ENCODE results near the gene MYOM1.
"Not testable (repeated sequence)": the region's sequence is repeated elsewhere in the genome, so short reads cannot be mapped to it uniquely, and the experiment has no call there.

Gene MYOM1

DNA sequence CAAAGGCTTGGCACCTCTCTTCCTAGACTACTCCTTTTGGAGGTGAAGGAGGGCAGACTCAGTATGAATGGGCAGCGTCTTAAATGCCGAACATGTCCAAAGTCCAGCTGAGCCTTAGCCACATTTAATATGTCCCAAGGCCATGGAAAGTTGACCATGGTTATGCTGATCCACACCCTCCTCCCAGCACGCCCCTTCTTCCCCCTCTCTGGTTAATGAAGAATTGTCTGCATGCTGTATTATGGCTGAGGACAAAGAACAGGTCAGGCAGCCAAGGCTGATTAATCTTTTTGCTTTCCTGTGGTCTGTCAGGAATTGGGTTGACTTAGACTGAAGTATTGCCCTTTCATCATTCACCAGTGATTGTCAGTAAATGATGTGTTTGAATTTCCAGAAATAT is 5.8 kb upstream of the MYOM1 start:
- TF ChIP-seq, protein P1, sequence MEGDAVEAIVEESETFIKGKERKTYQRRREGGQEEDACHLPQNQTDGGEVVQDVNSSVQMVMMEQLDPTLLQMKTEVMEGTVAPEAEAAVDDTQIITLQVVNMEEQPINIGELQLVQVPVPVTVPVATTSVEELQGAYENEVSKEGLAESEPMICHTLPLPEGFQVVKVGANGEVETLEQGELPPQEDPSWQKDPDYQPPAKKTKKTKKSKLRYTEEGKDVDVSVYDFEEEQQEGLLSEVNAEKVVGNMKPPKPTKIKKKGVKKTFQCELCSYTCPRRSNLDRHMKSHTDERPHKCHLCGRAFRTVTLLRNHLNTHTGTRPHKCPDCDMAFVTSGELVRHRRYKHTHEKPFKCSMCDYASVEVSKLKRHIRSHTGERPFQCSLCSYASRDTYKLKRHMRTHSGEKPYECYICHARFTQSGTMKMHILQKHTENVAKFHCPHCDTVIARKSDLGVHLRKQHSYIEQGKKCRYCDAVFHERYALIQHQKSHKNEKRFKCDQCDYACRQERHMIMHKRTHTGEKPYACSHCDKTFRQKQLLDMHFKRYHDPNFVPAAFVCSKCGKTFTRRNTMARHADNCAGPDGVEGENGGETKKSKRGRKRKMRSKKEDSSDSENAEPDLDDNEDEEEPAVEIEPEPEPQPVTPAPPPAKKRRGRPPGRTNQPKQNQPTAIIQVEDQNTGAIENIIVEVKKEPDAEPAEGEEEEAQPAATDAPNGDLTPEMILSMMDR (conservative IDR thresholded peaks at IDR 0.05), result no peak
- H3K27ac ChIP-seq, result no peak overlapping the region

DNA sequence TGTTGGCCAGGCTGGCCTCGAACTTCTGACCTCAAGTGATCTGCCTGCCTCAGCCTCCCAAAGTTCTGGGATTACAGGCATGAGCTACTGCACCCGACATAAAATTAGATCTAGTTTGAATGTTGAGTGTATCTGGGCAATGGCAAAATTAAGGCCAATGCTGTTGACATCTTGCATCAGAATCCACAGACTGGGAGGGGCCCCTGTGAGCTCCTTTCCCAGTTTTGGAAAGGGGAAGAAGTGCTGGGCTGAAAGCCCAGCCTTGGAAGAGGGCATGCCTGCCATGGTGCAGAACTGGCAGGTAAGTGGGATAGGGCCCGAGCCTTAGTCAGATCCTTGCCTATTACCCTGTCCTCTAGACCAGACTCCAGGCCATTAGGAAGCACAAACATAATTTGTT is 4.5 kb upstream of the MYOM1 start:
- no peak overlapping the region for H3K27ac ChIP-seq
- TF ChIP-seq, protein P1 (conservative IDR thresholded peaks at IDR 0.05), result no peak
- no peak for TF ChIP-seq ZFX (IDR thresholded peaks at IDR 0.05)

DNA sequence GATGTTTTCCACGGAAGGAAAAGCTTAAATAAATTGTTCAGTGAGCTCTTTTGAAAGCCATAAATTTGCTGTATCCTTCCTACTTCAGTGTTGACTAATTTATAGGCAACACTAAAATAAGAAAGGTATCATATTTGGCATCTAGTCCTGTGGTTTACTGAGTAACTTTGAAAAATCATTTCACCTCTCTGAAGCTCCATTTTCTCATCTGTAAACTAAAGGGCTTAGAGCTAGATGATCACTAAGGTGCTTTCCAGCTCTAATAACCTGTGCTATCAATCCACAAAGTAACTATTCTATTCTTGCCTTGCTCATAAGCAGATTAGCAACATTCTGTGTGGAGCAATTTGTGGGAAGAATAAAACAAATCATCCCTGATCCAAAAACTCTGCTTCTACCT is 3.6 kb upstream of the MYOM1 start:
- TF ChIP-seq, protein P1 (conservative IDR thresholded peaks at IDR 0.05), result no peak
- TF ChIP-seq ZFX (IDR thresholded peaks at IDR 0.05), result no peak

DNA sequence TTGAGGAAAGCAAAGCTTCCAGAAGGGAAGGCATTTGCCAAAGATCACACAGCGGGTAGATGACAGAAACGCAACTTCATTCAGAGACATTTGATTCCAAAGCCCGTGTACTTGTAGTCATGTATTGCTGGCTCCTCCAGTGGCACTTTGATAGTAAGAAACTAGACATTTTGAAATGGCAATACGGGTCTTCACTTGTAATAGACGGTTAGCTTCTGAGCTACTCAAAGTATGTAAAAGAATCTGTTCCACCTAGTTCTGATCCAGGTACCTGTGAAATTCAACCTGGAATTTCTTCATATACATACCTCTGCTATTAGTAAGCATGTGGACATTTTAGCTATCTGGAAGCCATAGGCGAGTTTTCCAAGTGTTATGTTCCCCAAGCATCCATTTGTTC is 1.7 kb upstream of the MYOM1 start:
- TF ChIP-seq, protein P1 (conservative IDR thresholded peaks at IDR 0.05), result no peak
- TF ChIP-seq ZFX (IDR thresholded peaks at IDR 0.05), result no peak
- no peak overlapping the region for H3K27ac ChIP-seq

More for the DNA sequence above, 3.6 kb upstream of the MYOM1 start:
- H3K27ac ChIP-seq, result no peak overlapping the region

DNA sequence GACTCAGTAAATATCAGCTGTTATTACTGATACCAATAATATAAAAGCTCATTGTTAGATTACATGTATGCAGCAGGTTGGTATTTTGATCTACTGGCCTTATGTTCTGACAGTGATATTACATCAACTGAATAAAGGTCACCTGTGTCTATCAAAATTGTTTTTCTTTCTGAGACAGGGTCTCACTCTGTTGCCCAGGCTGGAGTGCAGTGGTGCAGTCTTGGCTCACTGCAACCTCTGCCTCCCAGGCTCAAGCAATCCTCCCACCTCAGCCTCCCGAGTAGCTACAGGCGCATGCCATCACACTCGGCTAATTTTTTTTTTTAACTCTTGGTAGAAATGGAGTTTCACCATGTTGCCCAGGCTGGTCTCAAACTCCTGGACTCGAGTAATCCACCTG is 1.1 kb upstream of the MYOM1 start:
- H3K27ac ChIP-seq, result not testable (repeated sequence)

DNA sequence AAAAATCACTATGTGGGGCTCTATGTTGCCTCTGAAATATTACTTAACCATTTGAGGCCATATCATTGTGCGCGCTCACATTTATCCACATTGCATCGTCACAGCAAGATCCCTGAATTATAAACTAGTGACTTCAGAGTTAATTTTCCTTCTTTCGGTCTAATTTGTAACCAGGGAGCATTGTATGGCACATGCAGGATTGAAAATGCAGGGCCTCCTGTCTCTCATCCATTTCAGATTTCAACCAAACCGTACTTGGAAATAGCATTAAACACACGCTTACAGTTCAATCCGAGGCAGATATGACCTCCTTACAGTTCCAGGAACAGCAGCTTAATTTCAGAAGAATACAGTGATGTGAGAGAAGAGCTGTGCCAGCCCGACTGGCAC is 532 bp downstream of the MYOM1 start:
- no peak for TF ChIP-seq ZFX (IDR thresholded peaks at IDR 0.05)
- TF ChIP-seq, protein P1 (conservative IDR thresholded peaks at IDR 0.05), result no peak
- no peak overlapping the region for H3K27ac ChIP-seq

DNA sequence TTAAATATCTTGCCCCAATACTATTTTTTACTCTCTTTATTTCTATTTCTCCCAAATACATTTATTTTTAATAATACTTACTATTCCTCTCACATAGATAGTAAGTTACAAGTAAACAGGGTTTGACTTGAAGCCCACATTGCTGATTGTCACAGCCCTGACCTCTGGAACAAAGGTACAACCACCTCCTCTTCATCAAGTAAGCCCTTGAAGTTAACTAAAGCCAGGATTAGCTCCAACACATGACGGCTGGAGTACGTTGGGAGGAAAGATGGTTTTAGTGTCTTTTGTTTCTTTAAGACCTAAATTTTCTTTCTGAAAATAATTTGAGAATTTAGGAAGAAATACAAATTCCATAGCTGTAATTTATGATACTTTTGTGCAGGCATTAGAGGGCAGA is 949 bp downstream of the MYOM1 start:
- TF ChIP-seq ZFX (IDR thresholded peaks at IDR 0.05), result no peak
- TF ChIP-seq, protein P1 (conservative IDR thresholded peaks at IDR 0.05), result no peak
- no peak overlapping the region for H3K27ac ChIP-seq

DNA sequence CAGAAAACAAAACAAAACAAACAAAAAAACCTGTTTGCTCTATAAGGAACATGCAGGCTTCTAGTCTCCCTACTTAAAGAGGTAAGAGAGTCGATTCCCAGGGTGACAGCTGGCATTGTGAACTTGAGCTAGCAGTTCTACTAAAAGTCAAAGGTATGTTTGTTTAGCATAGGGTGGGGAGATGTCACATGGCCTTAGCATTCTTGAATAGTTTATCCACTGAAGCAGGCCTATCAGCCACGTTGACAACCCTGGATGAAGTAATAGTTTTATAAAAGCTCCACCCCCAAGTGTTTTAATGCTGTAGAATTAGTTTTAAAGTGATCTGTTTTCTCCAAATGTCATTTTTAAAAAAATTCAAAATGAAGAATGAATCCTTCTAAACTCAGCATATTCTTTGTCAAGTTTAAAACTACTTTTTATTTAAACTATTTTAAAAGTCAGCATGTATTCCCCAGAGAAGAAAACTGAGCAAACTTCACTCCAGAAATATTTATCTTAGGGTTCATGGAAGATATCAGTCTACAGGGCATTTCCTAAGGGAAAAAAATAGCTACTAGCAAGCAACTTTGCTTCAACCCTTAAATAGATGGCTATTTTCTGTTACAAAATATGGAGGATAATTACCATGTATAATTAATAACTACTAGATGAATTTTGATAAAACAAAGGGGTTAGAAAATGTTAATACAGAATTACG is 1.7 kb downstream of the MYOM1 start:
- TF ChIP-seq, protein P1 (conservative IDR thresholded peaks at IDR 0.05), result no peak
- no peak for TF ChIP-seq ZFX (IDR thresholded peaks at IDR 0.05)
- H3K27ac ChIP-seq, result no peak overlapping the region
